HG02943 (cell line): ENCODE results near the gene METTL16.

Experiments used
- ATAC-seq: cut with Tn5 transposase; IDR thresholded peaks from one replicate; pipeline ENCODE4 v1.9.1; 2021; ENCODE audit warnings: mild to moderate bottlenecking, low read depth, moderate library complexity; ENCODE audit not compliant: unreplicated experiment

Gene METTL16

GRCh38 chr17:2398182-2398581, 113.5 kb downstream of the METTL16 start:
- ATAC-seq = no peak

- no peak for ATAC-seq
Observed at GRCh38 chr17:2397247-2398171, 114.2 kb downstream of the METTL16 start.

GRCh38 chr17:2396568-2397246, 115.0 kb downstream of the METTL16 start:
- ATAC-seq = no peak

GRCh38 chr17:2396192-2396567, 115.5 kb downstream of the METTL16 start:
- ATAC-seq = no peak

GRCh38 chr17:2395258-2396181, 116.2 kb downstream of the METTL16 start:
- ATAC-seq = no peak

GRCh38 chr17:2394775-2395201, 116.9 kb downstream of the METTL16 start:
- no peak for ATAC-seq

- no peak for ATAC-seq
Observed at GRCh38 chr17:2393954-2394749, 117.5 kb downstream of the METTL16 start.

GRCh38 chr17:2393174-2393953, 118.3 kb downstream of the METTL16 start:
- ATAC-seq = peak; percentile 31

GRCh38 chr17:2392252-2393173, 119.2 kb downstream of the METTL16 start:
- peak; percentile 49 for ATAC-seq

- ATAC-seq = no peak
Observed at GRCh38 chr17:2391597-2392251, 120.0 kb downstream of the METTL16 start.

GRCh38 chr17:2390199-2390836, 121.4 kb downstream of the METTL16 start:
- no peak for ATAC-seq

- no peak for ATAC-seq
Observed at GRCh38 chr17:2388683-2389055, 123.0 kb downstream of the METTL16 start.

GRCh38 chr17:2388020-2388682, 123.5 kb downstream of the METTL16 start:
- ATAC-seq = no peak

- ATAC-seq = no peak
Observed at GRCh38 chr17:2387086-2388019, 124.3 kb downstream of the METTL16 start.

- ATAC-seq = no peak
Observed at GRCh38 chr17:2386400-2387085, 125.1 kb downstream of the METTL16 start.
